OCI-LY7 (cell line): ENCODE data around the gene LDLRAD4.

Source experiments
- CTCF ChIP-seq: fragments of 200-600 bp; sonication (generic); conservative IDR thresholded peaks from 2 replicates; pipeline ENCODE4 v1.5.1; 2014; ENCODE audit warnings: mild to moderate bottlenecking, antibody characterized with exemption, low read length, moderate library complexity, mixed read lengths
- EZH2phosphoT487 ChIP-seq: fragments of 200-600 bp; sonication (generic); IDR thresholded peaks from 2 replicates; pipeline ENCODE4 v1.6.1; 2018; ENCODE audit warnings: low read depth, borderline replicate concordance, mild to moderate bottlenecking, mixed run types, antibody characterized with exemption, low read length, moderate library complexity, mixed read lengths

GRCh38 chr18:13597068-13597467 lies 378.5 kb downstream of the LDLRAD4 start:
- TF ChIP-seq CTCF (no peak), EZH2phosphoT487 (no peak)
